Nephron (organoid): Measurements from ENCODE around the gene PRKCB.

ENCODE experiments used
- H3K27ac Mint-ChIP-seq, 3 experiments: 2 replicates each; pipeline ENCODE4 v1.8.0; 2020; ENCODE audit warnings: mixed read lengths in 3 of 3, mild to moderate bottlenecking in 2 of 3, moderate library complexity in 1 of 3
- H3K27me3 Mint-ChIP-seq: 2 replicates; pipeline ENCODE4 v1.8.0; 2021; ENCODE audit warnings: low read depth, mild to moderate bottlenecking, moderate library complexity, mixed read lengths
- H3K36me3 Mint-ChIP-seq: 2 replicates; pipeline ENCODE4 v1.8.0; 2020; ENCODE audit warnings: low read depth, mixed read lengths
- H3K4me1 Mint-ChIP-seq: 2 replicates; pipeline ENCODE4 v1.8.0; 2020; ENCODE audit warnings: mixed read lengths
- H3K4me3 Mint-ChIP-seq, 3 experiments: 2 replicates each; pipeline ENCODE4 v1.8.0; 2020; ENCODE audit warnings: mild to moderate bottlenecking in 3 of 3, mixed read lengths in 3 of 3, moderate library complexity in 2 of 3
- H3K9me3 Mint-ChIP-seq: 2 replicates; pipeline ENCODE4 v1.8.0; 2020; ENCODE audit warnings: mixed read lengths
- TF ChIP-seq, protein P1 (sequence below), 3 experiments: fragments of 200-600 bp; sonication (generic); IDR thresholded peaks; one replicate each; pipeline ENCODE4 v1.5.0; 2021; ENCODE audit warnings: antibody characterized with exemption in 3 of 3; ENCODE audit not compliant: unreplicated experiment in 3 of 3

Gene PRKCB

DNA sequence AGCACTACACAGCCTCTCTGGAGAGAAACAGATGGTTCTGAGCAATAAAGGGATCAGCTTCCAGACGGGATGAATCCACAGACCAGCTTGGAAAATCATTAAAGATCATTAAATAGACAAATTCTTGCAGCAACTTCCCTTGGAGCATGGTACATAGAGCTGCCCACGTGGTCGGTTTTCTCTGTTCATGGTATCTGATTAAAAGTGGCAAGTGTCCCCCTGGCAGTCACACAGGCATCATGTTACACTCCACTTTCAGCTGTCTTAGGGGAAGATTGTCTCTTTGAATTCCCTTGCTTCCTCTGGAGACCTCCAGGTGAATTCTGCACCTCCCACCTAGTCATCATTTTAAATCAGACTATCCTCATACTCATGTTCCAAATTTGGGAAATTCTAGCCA is 328.2 kb downstream of the PRKCB start:
- no peak overlapping the region for H3K27ac Mint-ChIP-seq
- H3K36me3 Mint-ChIP-seq, result no peaks in the 10 kb centered on the region
- H3K27me3 Mint-ChIP-seq, result peaks cover 4% of the 10 kb centered on the region
- H3K4me1 Mint-ChIP-seq, result no peaks in the 10 kb centered on the region
- H3K9me3 Mint-ChIP-seq, result no peaks in the 10 kb centered on the region
- H3K4me3 Mint-ChIP-seq, result no peak overlapping the region
- TF ChIP-seq, protein P1, sequence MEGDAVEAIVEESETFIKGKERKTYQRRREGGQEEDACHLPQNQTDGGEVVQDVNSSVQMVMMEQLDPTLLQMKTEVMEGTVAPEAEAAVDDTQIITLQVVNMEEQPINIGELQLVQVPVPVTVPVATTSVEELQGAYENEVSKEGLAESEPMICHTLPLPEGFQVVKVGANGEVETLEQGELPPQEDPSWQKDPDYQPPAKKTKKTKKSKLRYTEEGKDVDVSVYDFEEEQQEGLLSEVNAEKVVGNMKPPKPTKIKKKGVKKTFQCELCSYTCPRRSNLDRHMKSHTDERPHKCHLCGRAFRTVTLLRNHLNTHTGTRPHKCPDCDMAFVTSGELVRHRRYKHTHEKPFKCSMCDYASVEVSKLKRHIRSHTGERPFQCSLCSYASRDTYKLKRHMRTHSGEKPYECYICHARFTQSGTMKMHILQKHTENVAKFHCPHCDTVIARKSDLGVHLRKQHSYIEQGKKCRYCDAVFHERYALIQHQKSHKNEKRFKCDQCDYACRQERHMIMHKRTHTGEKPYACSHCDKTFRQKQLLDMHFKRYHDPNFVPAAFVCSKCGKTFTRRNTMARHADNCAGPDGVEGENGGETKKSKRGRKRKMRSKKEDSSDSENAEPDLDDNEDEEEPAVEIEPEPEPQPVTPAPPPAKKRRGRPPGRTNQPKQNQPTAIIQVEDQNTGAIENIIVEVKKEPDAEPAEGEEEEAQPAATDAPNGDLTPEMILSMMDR (IDR thresholded peaks at IDR 0.05; ENCODE audit: unreplicated experiment in 3 of 3), result no peak

DNA sequence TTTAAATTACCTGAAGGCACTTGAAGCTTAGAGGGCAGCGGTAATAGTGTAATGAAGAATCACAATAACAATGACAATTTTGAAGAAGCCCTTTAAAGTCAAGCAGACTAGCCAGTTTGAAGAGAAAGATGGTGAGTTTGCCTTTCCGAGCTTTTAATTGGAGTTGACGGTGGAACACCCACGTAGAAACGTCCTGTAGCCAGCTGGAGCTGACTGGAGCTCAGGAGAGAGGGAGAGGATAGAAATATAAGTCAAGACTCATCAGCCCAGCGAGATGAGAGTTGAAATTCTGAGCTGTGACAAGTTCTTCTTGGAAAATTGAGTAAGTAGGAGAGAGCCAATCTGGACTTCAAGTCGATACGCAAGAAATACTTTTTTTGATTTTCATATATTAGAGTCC is 328.6 kb downstream of the PRKCB start:
- no peaks in the 10 kb centered on the region for H3K4me1 Mint-ChIP-seq
- peaks cover 4% of the 10 kb centered on the region for H3K27me3 Mint-ChIP-seq
- no peak overlapping the region for H3K27ac Mint-ChIP-seq
- H3K36me3 Mint-ChIP-seq, result no peaks in the 10 kb centered on the region
- H3K4me3 Mint-ChIP-seq, result no peak overlapping the region
- TF ChIP-seq, protein P1 (IDR thresholded peaks at IDR 0.05; ENCODE audit: unreplicated experiment in 3 of 3), result no peak
- H3K9me3 Mint-ChIP-seq, result no peaks in the 10 kb centered on the region

DNA sequence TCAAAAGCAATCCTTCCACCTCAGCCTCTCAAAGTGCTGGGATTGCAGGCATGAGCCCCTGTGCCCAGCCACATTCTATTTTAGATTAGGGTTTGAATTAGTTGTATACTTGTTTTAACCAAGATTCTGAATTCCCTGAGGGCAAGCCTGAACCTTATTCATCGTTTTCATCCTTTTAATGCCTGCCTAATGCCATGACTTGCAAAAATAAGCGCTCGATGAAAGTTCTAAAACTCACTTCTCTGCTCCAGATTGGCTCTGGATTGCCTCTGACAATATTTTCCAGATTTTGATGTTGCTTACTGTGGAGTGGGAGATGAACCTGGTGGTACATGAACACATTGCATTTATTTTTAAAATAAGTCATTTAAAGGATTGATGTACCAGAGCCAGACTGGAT is 329.5 kb downstream of the PRKCB start:
- Mint-ChIP-seq H3K4me3 (no peak overlapping the region), H3K27ac (no peak overlapping the region), H3K9me3 (no peaks in the 10 kb centered on the region), H3K27me3 (peaks cover 4% of the 10 kb centered on the region), H3K4me1 (no peaks in the 10 kb centered on the region), H3K36me3 (no peaks in the 10 kb centered on the region)
- TF ChIP-seq, protein P1 (IDR thresholded peaks at IDR 0.05; ENCODE audit: unreplicated experiment in 3 of 3), result no peak

DNA sequence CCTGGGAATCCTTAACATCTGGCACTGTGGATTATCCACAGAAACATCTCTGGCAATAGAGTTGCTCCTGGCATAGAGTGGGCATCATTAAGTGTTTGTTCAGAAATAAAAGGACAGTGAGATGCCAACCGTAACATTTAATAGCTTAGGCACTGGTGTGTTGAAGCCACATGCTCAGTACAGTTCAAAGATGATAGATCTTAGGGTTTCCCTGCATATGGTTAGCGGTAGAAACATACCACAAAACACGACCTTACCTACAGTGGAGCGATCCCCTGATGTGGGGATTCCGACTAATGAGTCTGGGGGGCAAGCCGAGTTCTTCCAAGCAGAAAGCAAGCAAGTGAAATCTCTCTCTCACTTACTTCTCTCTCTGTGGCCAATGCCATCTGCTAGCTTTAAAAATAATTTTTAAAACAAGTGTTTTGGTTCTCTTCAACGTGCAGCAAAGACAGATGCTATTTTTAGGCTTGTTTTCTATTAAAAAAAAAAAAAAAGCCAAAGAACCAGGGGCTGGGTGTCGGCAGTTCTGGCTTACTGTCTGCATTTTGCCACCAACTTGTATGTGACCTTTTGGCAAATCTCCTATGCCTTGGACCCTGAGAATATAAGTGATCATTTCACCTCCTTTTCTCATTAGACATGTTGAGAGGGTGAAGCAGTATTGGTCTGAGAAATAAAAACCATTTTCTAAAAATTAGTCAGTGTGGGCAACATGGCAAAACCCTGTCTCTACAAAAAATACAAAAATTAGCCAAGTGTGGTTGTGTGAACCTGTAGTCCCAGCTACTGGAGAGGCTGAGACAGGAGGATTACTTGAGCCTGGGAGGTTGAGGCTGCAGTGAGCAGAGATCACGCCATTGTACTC is 331.1 kb downstream of the PRKCB start:
- TF ChIP-seq, protein P1 (IDR thresholded peaks at IDR 0.05; ENCODE audit: unreplicated experiment in 3 of 3), result no peak
- no peaks in the 10 kb centered on the region for H3K4me1 Mint-ChIP-seq
- H3K27me3 Mint-ChIP-seq, result peaks cover 4% of the 10 kb centered on the region
- H3K36me3 Mint-ChIP-seq, result no peaks in the 10 kb centered on the region
- no peaks in the 10 kb centered on the region for H3K9me3 Mint-ChIP-seq
- no peak overlapping the region for H3K27ac Mint-ChIP-seq
- no peak overlapping the region for H3K4me3 Mint-ChIP-seq

DNA sequence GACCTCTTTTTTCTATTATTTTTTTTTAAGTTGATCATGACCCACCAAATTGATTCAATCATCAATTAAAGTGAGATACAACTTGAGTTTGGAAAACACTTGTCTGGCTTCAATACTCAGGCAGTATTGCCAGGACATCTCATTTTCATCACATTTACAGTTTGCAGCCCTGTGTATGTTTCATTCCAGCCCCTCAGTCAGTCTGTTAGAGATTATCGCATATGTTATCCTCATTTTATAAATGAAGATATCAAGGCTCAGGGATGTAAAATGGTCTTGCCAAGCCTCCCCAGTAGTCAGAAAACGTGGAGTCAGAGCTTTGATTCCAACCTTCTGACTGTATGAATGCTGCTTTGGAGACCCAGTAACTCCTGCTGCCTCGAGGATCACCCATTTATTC is 333.1 kb downstream of the PRKCB start:
- H3K9me3 Mint-ChIP-seq, result no peaks in the 10 kb centered on the region
- no peak overlapping the region for H3K27ac Mint-ChIP-seq
- TF ChIP-seq, protein P1 (IDR thresholded peaks at IDR 0.05; ENCODE audit: unreplicated experiment in 3 of 3), result no peak
- H3K27me3 Mint-ChIP-seq, result peaks cover 4% of the 10 kb centered on the region
- H3K4me1 Mint-ChIP-seq, result no peaks in the 10 kb centered on the region
- H3K4me3 Mint-ChIP-seq, result no peak overlapping the region
- no peaks in the 10 kb centered on the region for H3K36me3 Mint-ChIP-seq

DNA sequence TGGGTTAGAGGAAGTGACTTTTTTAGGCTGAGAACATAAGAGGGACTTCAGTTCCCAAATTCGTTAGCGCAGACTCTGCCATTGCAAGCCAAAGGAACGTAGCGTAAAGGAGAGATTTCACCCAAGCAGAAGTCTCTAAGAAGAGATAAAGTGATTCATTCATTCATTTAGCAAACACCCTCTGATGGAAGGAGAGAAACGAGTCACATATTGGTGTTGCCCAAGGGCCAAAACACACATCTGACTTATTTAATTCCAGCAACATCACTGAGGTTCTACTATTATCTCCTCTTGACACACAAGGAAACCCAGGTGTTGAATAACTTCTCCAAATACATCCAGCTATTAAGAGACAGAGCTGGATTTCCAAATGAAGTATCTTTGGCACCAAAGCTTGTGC is 334.6 kb downstream of the PRKCB start:
- H3K27me3 Mint-ChIP-seq, result peaks cover 4% of the 10 kb centered on the region
- no peak overlapping the region for H3K27ac Mint-ChIP-seq
- no peak overlapping the region for H3K4me3 Mint-ChIP-seq
- TF ChIP-seq, protein P1 (IDR thresholded peaks at IDR 0.05; ENCODE audit: unreplicated experiment in 3 of 3), result no peak
- no peaks in the 10 kb centered on the region for H3K36me3 Mint-ChIP-seq
- no peaks in the 10 kb centered on the region for H3K9me3 Mint-ChIP-seq
- H3K4me1 Mint-ChIP-seq, result no peaks in the 10 kb centered on the region
